PFSK-1 (cell line): ENCODE measurements around the gene IFNA4.
"Not testable (repeated sequence)": the region's sequence is repeated elsewhere in the genome, so short reads cannot be mapped to it uniquely, and the experiment has no call there.

ENCODE experiments used
- FOXP2 ChIP-seq: optimal IDR thresholded peaks from 2 replicates; pipeline ENCODE3; 2011; ENCODE audit warnings: borderline replicate concordance, control low read depth, inconsistent platforms; ENCODE audit not compliant: insufficient read depth; ENCODE audit errors: extremely low read length, extremely low read depth
- POLR2AphosphoS5 ChIP-seq: IDR thresholded peaks from 2 replicates; pipeline ENCODE4 v1.6.1; 2012; ENCODE audit warnings: low read depth, mild to moderate bottlenecking, control low read depth, low read length, moderate library complexity
- REST ChIP-seq, 2 experiments: IDR thresholded peaks; 2 replicates each; pipeline versions ENCODE4 v1.6.1 to v1.8.0; 2011 to 2012; ENCODE audit warnings: low read depth in 2 of 2, low read length in 2 of 2, control low read depth in 1 of 2, inconsistent platforms in 1 of 2, mild to moderate bottlenecking in 1 of 2, moderate library complexity in 1 of 2; ENCODE audit not compliant: insufficient read depth in 1 of 2
- SIN3A ChIP-seq: IDR thresholded peaks from 2 replicates; pipeline ENCODE4 v1.6.1; 2012; ENCODE audit warnings: mild to moderate bottlenecking, low read length, moderate library complexity, borderline replicate concordance; ENCODE audit not compliant: insufficient read depth
- TAF1 ChIP-seq: IDR thresholded peaks from 2 replicates; pipeline ENCODE4 v1.6.1; 2012; ENCODE audit warnings: low read length, control low read depth, borderline replicate concordance; ENCODE audit not compliant: insufficient read depth

IFNA4 gene

DNA sequence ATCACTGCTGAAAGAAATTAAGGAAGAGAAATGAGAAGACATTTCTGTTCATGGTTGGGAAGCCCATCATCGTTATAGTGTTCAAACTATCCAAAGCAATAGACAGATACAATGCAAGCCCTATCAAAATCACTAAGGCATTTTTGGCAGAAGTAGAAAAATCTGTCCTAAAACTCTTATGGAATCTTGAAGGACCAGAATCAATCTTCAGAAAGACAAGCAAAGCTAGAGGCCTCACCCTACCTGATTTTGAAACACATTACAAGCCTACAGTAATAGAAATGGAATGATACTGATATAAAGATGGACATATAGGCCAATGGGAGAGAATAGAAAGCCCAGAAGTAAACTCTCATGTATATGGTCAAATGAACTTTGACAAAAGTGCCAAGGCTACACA lies 16.0 kb downstream of the IFNA4 start:
- TF ChIP-seq SIN3A: no peak
- no peak for TF ChIP-seq TAF1
- TF ChIP-seq FOXP2: no peak
- no peak for TF ChIP-seq REST (IDR thresholded peaks at IDR 0.05; ENCODE audit: insufficient read depth in 1 of 2, low read depth in 2 of 2, low read length in 2 of 2)
- TF ChIP-seq POLR2AphosphoS5: no peak

DNA sequence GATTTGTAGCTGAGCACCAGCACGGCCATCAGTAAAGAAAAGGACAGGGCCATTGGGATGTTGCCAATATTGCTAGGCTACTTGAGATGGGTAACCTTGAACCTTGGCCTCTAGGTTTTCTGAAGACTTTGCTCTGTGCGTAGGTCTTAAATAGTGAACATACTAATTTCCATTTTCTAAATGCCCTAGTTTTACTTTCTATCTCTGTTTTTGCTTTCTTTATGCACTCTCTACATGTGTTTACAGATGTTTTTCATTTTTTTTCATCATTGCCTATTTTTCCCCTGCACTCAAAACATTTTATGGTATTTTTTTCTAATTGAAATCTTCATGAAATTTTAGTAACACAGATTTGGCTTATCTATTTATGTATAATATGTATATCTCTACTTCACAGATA lies 20.8 kb downstream of the IFNA4 start, which contains the start of gene IFNA21:
IFNA21 (minus strand) TSS at position 101 of the 400 bp plus-strand sequence; CDS start at position 53, 48 bp downstream.
- TF ChIP-seq POLR2AphosphoS5, SIN3A, FOXP2: not testable (repeated sequence)

DNA sequence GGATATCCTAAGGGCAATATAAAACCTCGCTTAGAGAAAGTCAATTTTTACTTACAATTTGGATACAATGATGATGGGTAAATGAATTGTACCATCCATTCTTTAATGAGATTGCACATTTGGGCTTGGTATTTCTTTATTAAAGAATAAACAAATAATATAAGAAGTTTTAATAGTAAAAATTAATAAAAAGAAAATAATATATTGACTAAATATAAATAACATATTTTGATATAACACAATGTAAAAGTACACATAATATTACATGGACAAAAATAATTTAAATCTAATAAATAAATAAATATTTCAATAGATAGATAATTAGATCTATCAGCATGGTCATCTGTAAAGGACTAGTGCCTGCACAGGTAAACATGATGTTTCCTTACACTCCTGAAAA lies 21.9 kb downstream of the IFNA4 start:
- TF ChIP-seq FOXP2 (no peak), TAF1 (no peak), SIN3A (no peak), POLR2AphosphoS5 (no peak), REST (IDR thresholded peaks at IDR 0.05; ENCODE audit: insufficient read depth in 1 of 2, low read depth in 2 of 2, low read length in 2 of 2) (no peak)

- no peak for TF ChIP-seq FOXP2
- no peak for TF ChIP-seq POLR2AphosphoS5
- no peak for TF ChIP-seq REST (IDR thresholded peaks at IDR 0.05; ENCODE audit: insufficient read depth in 1 of 2, low read depth in 2 of 2, low read length in 2 of 2)
- TF ChIP-seq SIN3A: no peak
- no peak for TF ChIP-seq TAF1
These were observed 27.2 kb downstream of the IFNA4 start for GRCh38 chr9:21160178-21160577.

GRCh38 chr9:21155501-21155900 lies 31.9 kb downstream of the IFNA4 start:
- no peak for TF ChIP-seq FOXP2
- TF ChIP-seq REST (IDR thresholded peaks at IDR 0.05; ENCODE audit: insufficient read depth in 1 of 2, low read depth in 2 of 2, low read length in 2 of 2): no peak

DNA sequence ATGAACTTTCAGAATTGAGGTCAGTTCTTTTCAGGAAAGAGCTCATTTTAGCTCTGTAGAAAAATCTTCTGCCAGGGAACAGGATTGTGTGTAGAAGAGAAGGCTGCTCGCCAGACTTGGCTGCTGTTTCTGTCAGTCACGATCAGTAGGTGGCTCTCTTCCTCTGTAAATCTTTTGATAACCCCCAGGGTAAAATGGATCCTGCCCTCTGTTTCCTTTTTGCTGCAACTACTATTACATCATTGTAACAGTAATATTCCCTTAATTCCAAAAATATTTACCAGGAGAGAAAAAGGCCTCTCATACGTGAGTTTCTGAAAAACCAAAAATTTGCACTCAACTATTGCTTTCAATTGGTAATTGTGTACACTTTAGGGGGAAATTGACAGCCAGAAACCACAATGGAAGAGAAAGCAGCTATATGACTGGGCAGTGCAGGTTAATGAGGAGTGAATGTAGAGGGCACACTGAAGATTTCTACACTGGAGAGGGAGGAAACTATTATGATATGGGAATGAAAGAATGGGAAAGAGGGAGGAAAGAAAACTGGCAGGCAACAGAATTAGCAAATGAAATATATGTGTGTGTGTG lies 33.3 kb downstream of the IFNA4 start:
- TF ChIP-seq FOXP2: no peak
- no peak for TF ChIP-seq REST (IDR thresholded peaks at IDR 0.05; ENCODE audit: insufficient read depth in 1 of 2, low read depth in 2 of 2, low read length in 2 of 2)
- no peak for TF ChIP-seq TAF1
- no peak for TF ChIP-seq POLR2AphosphoS5
- no peak for TF ChIP-seq SIN3A
